Fibroblast of villous mesenchyme (primary cell): ENCODE results near the gene ADAMTSL1. TPM values are rescaled to one million over a fixed set of nuclear protein-coding genes. Genes with fewer than 3 reads are reported as not detected.

Experiments
- DNase-seq: peaks from one replicate; pipeline ENCODE4 v3.0.0-alpha.2; 2010; ENCODE audit warnings: low read depth
- H3K4me3 ChIP-seq: 2 replicates; pipeline ENCODE4 v1.5.1; 2011; ENCODE audit warnings: low read depth, mild to moderate bottlenecking, low read length
- total RNA-seq: library from RNA; depleted of rRNA; stranded (reverse); fragments of >200 nt; gene quantifications from 2 replicates; pipeline ENCODE4 v1.2.3, GENCODE V29; 2012
- TF ChIP-seq, protein P1 (sequence below): IDR thresholded peaks from 2 replicates; pipeline ENCODE4 v1.5.1; 2012; ENCODE audit warnings: low read depth, mild to moderate bottlenecking, low read length; ENCODE audit not compliant: insufficient read depth

ADAMTSL1 gene
- total RNA-seq, 1 donor, result 3.0 TPM

DNA sequence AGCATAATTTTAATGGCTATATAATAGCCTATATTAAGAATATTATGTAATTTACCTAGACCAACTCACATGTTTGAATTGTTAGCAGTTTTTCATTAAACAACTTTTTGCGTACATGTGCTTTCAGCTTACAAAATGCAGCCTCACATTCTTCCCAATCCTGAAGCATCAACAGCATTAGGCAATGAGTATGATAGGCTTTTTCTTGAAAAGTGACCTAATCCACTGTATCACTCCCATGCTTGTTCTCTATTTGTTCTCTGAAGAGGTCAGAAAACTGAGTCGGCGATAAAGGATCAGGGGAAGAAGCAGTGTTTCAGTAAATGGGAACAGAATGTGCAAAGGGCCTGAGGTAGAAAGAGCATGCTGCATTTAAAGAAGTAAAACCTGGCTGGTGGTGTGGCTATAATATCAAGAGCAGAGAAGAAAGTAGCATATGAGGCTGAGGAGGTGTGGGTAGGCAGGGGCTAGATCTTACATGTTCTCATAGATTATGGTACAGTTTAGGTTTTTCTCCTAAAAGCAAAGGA is 346.7 kb downstream of the ADAMTSL1 start:
- DNase-seq, result peak; percentile 16
- TF ChIP-seq, protein P1, sequence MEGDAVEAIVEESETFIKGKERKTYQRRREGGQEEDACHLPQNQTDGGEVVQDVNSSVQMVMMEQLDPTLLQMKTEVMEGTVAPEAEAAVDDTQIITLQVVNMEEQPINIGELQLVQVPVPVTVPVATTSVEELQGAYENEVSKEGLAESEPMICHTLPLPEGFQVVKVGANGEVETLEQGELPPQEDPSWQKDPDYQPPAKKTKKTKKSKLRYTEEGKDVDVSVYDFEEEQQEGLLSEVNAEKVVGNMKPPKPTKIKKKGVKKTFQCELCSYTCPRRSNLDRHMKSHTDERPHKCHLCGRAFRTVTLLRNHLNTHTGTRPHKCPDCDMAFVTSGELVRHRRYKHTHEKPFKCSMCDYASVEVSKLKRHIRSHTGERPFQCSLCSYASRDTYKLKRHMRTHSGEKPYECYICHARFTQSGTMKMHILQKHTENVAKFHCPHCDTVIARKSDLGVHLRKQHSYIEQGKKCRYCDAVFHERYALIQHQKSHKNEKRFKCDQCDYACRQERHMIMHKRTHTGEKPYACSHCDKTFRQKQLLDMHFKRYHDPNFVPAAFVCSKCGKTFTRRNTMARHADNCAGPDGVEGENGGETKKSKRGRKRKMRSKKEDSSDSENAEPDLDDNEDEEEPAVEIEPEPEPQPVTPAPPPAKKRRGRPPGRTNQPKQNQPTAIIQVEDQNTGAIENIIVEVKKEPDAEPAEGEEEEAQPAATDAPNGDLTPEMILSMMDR, result no peak
- no peak overlapping the region for H3K4me3 ChIP-seq

DNA sequence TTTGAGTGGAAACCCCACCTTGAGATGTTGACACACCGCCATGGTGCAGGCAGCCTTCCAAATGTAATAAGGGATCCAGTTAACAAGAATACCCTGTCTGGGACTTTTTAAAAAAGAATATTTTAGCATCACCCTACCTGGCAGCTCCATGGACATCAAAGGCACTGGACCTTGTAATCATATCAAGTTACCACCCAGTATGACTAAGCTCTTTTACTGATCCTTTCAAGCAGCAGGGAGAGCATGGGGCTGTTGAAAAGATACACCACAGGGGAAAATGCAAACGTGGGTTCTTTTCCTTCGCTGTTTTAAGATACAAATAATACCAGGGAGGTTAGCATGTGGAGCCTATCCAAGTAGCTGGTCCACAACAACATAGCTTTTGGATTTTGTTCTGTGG is 347.8 kb downstream of the ADAMTSL1 start:
- DNase-seq, result no peak
- no peak overlapping the region for H3K4me3 ChIP-seq
- TF ChIP-seq, protein P1, result no peak

DNA sequence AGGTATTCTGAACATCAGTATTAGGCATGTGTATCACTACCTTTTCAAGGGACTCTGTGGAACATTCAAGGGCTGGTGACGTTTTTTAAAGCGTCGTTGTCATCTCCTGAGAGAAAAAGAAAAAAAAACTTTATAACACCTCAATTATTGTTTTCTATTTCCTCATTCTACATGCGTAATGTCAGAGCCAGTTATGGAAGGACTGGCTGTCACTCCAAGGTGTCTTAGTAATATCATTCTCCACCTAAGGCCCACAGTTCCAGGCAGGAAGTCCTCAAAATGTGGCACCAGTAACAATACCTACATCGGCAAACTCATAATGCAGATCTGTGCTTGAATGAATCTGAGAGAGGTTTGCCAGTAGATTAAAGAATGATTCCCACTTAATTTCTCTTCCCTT is 348.9 kb downstream of the ADAMTSL1 start:
- DNase-seq, result no peak
- TF ChIP-seq, protein P1, result no peak
- no peak overlapping the region for H3K4me3 ChIP-seq

DNA sequence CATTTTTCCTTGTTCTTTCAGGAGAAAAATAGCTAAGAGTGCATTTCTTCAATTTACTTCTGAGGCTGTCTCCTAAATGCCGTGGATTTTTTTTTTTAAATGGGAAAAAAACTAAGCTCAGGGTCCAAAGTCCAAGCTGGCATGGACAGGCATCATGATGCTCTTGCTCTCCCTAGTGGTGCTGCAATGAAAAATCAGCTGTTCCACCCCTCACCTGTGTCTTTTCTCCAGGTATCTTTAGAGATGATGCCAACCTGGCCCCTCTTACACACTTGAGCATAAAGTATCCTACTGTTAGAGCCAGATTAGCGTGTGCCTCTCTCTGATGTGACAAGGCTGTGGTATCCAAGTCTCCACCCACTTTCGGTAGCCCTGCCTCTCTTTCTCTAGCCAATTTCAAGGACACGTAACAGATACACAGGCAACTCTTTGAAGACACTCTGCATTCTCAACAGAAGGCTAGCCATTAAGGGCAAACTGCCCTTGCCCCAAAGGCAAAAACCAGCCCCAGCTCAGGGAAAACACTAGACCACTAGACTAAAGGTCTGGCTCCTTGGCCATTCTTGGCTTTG is 350.2 kb downstream of the ADAMTSL1 start:
- TF ChIP-seq, protein P1, result peak; percentile 39
- H3K4me3 ChIP-seq, result no peak overlapping the region
- no peak for DNase-seq

DNA sequence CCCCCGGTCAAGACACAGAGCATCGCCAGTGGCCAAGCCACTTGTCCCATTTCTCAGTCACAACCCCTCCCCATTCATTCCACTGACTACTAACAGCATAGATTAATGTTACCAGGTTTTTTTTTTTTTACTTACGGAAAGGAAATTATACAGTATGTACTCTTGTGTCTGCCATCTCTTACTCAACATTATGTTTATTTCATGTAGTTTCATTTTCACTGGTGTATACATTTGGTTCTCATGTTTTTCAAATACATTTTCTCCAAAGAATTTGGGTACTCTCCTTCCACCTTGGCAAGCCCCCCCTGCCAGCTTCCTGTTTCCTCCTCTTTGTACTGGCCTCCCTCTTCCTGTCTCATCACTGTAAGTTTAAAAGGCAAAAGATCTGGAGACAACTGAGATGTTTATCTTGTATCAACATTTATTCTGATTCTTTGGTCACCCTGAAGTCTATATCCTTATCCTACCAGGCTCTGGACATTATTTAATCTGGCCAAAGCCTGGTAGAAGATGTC is 351.8 kb downstream of the ADAMTSL1 start:
- DNase-seq, result peak; percentile 7
- no peak overlapping the region for H3K4me3 ChIP-seq
- TF ChIP-seq, protein P1, result no peak

DNA sequence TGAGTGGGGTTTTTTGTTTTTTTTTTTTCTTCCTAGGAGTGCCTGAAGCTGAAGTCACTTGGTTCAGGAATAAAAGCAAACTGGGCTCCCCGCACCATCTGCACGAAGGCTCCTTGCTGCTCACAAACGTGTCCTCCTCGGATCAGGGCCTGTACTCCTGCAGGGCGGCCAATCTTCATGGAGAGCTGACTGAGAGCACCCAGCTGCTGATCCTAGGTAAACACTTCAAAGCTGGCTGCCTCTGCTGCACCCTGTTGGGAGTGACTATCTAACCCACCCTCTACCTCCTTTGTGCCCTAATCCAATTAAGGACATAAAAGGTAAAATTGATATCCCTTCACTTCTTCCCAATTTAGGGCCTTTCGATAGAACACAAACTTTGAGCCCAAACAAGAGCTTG is 352.3 kb downstream of the ADAMTSL1 start:
- no peak overlapping the region for H3K4me3 ChIP-seq
- TF ChIP-seq, protein P1, result no peak
- no peak for DNase-seq

DNA sequence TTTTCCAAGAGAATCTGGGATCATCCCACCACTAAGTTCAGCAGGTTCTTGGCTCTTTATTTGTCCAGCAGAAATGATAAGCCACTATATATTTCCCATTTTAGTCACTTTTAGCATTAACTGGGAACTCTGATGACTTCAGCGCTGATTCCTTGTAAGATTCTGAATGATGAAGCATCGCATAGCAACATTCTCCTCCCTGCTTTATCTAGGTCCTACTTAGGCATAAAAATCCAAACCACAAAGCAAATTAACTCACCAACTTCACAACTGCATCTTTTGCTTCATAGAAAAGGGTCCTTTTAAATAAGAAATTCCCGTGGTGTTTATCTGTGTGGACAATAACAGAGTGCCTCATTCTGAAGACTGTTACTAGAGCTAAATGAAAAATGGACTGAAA is 355.1 kb downstream of the ADAMTSL1 start:
- TF ChIP-seq, protein P1, result no peak
- DNase-seq, result no peak
- no peak overlapping the region for H3K4me3 ChIP-seq
